A673 (cell line): ENCODE data around the gene CIAO2A.

Experiments used
- EZH2 ChIP-seq: fragments of 200-600 bp; sonication (generic); IDR thresholded peaks from 2 replicates; pipeline ENCODE4 v1.6.1; 2017; ENCODE audit warnings: borderline replicate concordance, low read depth, mild to moderate bottlenecking, mixed read lengths, antibody characterized with exemption, low read length; ENCODE audit not compliant: poor library complexity, severe bottlenecking
- TF ChIP-seq, protein P1 (sequence below): fragments of 300-800, 200-600 bp; sonication (generic); conservative IDR thresholded peaks from 2 replicates; pipeline ENCODE4 v1.5.1; 2017; ENCODE audit warnings: low read depth, mild to moderate bottlenecking, antibody characterized with exemption, low read length, moderate library complexity, mixed read lengths

DNA sequence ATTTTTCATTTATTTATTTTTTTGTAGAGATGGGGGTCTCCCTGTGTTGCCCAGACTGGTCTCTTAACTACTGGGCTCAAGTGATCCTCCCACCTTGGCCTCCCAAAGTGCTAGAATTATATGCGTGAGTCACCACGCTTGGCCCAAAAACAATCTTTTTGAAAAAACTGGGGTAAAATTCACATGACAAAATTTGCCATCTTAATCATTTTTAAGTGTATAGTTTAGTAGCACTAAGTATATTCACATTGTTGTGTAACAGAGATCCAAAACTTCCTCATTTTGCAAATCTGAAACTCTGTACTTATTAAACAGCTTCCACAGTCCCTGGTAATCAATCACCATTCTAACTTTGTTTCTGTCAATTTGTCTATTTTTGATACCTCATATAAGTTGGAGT is 7.3 kb upstream of the CIAO2A start:
- TF ChIP-seq, protein P1, sequence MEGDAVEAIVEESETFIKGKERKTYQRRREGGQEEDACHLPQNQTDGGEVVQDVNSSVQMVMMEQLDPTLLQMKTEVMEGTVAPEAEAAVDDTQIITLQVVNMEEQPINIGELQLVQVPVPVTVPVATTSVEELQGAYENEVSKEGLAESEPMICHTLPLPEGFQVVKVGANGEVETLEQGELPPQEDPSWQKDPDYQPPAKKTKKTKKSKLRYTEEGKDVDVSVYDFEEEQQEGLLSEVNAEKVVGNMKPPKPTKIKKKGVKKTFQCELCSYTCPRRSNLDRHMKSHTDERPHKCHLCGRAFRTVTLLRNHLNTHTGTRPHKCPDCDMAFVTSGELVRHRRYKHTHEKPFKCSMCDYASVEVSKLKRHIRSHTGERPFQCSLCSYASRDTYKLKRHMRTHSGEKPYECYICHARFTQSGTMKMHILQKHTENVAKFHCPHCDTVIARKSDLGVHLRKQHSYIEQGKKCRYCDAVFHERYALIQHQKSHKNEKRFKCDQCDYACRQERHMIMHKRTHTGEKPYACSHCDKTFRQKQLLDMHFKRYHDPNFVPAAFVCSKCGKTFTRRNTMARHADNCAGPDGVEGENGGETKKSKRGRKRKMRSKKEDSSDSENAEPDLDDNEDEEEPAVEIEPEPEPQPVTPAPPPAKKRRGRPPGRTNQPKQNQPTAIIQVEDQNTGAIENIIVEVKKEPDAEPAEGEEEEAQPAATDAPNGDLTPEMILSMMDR: no peak
- no peak for TF ChIP-seq EZH2
